SK-N-SH treated with all-trans-retinoic acid at 6 μM for 48 hours (cell line): ENCODE measurements around the gene NFIA.
A peak's percentile ranks its signal among the peaks of the same experiment; 100 is the strongest.

Source experiments
- ATAC-seq: fragments of 200-7000 bp; cut with Tn5 transposase; 3 replicates; pipeline ENCODE4 v1.9.1; 2020; ENCODE audit warnings: mild to moderate bottlenecking, moderate library complexity
- ARNTL ChIP-seq: fragments of 450-650 bp; formaldehyde crosslinking; IDR thresholded peaks from 2 replicates; pipeline ENCODE4 v1.5.0; 2020; ENCODE audit warnings: low read depth, mild to moderate bottlenecking, moderate library complexity, borderline replicate concordance
- BACH2 ChIP-seq: fragments of 250-450 bp; sonication (Bioruptor Pico); IDR thresholded peaks from 2 replicates; pipeline ENCODE4 v1.9.0; 2021; ENCODE audit warnings: mild to moderate bottlenecking, borderline replicate concordance
- CREB5 ChIP-seq: fragments of 250-450 bp; sonication (Bioruptor Pico); IDR thresholded peaks from 2 replicates; pipeline ENCODE4 v1.5.1; 2020; ENCODE audit warnings: low read depth, mild to moderate bottlenecking, moderate library complexity
- CSDC2 ChIP-seq: fragments of 250-450 bp; sonication (Bioruptor Pico); IDR thresholded peaks from 2 replicates; pipeline ENCODE4 v1.5.0; 2020; ENCODE audit warnings: mild to moderate bottlenecking, moderate library complexity
- ESRRG ChIP-seq: fragments of 250-450 bp; sonication (Bioruptor Pico); IDR thresholded peaks from 2 replicates; pipeline ENCODE4 v1.6.1; 2021; ENCODE audit warnings: mild to moderate bottlenecking
- GLIS3 ChIP-seq: fragments of 250-450 bp; sonication (Bioruptor Pico); IDR thresholded peaks from 2 replicates; pipeline ENCODE4 v1.5.0; 2020; ENCODE audit warnings: mild to moderate bottlenecking, moderate library complexity
- ISL1 ChIP-seq: fragments of 250-450 bp; sonication (Bioruptor Pico); IDR thresholded peaks from 2 replicates; pipeline ENCODE4 v2.1.2; 2022; ENCODE audit warnings: mild to moderate bottlenecking, moderate library complexity
- OSR1 ChIP-seq: fragments of 250-450 bp; sonication (Bioruptor Pico); IDR thresholded peaks from 2 replicates; pipeline ENCODE4 v1.8.0; 2022; ENCODE audit warnings: moderate library complexity, mild to moderate bottlenecking, inconsistent platforms
- PPARA ChIP-seq: fragments of 250-450 bp; sonication (Bioruptor Pico); IDR thresholded peaks from 2 replicates; pipeline ENCODE4 v1.5.0; 2020; ENCODE audit warnings: mild to moderate bottlenecking, borderline replicate concordance
- RARB ChIP-seq: fragments of 250-450 bp; sonication (Bioruptor Pico); IDR thresholded peaks from 2 replicates; pipeline ENCODE4 v1.8.0; 2021; ENCODE audit warnings: mild to moderate bottlenecking, moderate library complexity
- TCF4 ChIP-seq: fragments of 250-450 bp; sonication (Bioruptor Pico); IDR thresholded peaks from 2 replicates; pipeline ENCODE4 v1.8.0; 2021; ENCODE audit warnings: mild to moderate bottlenecking, moderate library complexity, borderline replicate concordance
- TOX ChIP-seq: fragments of 250-450 bp; sonication (Bioruptor Pico); IDR thresholded peaks from 2 replicates; pipeline ENCODE4 v1.8.0; 2021; ENCODE audit warnings: mild to moderate bottlenecking, moderate library complexity, borderline replicate concordance
- TSHZ2 ChIP-seq: fragments of 250-450 bp; sonication (Bioruptor Pico); IDR thresholded peaks from 2 replicates; pipeline ENCODE4 v1.5.0; 2020; ENCODE audit warnings: mild to moderate bottlenecking, moderate library complexity
- ZC3H10 ChIP-seq: fragments of 250-450 bp; sonication (Bioruptor Pico); IDR thresholded peaks from 2 replicates; pipeline ENCODE4 v1.5.1; 2021; ENCODE audit warnings: mild to moderate bottlenecking, moderate library complexity
- ZFP3 ChIP-seq: fragments of 250-450 bp; sonication (Bioruptor Pico); IDR thresholded peaks from 2 replicates; pipeline ENCODE4 v1.5.0; 2020; ENCODE audit warnings: mild to moderate bottlenecking, moderate library complexity
- ZFP30 ChIP-seq: fragments of 450-650 bp; formaldehyde crosslinking; IDR thresholded peaks from 2 replicates; pipeline ENCODE4 v1.5.0; 2022; ENCODE audit warnings: mild to moderate bottlenecking, moderate library complexity
- ZNF565 ChIP-seq: fragments of 450-650 bp; formaldehyde crosslinking; conservative IDR thresholded peaks from 2 replicates; pipeline ENCODE4 v1.5.0; 2020; ENCODE audit warnings: low read depth, mild to moderate bottlenecking, moderate library complexity
- ZNF70 ChIP-seq: fragments of 450-650 bp; formaldehyde crosslinking; IDR thresholded peaks from 2 replicates; pipeline ENCODE4 v1.5.0; 2020; ENCODE audit warnings: mild to moderate bottlenecking, moderate library complexity
- ZNF8 ChIP-seq: fragments of 450-650 bp; formaldehyde crosslinking; IDR thresholded peaks from 2 replicates; pipeline ENCODE4 v1.5.0; 2020; ENCODE audit warnings: mild to moderate bottlenecking, moderate library complexity
- TF ChIP-seq, protein P1 (sequence below): fragments of 250-450 bp; sonication (Bioruptor Pico); IDR thresholded peaks from 2 replicates; pipeline ENCODE4 v1.8.0; 2021; ENCODE audit warnings: low read depth, mild to moderate bottlenecking, moderate library complexity, borderline replicate concordance
- TF ChIP-seq, protein P2 (sequence below): fragments of 250-450 bp; sonication (Bioruptor Pico); IDR thresholded peaks from 2 replicates; pipeline ENCODE4 v1.8.0; 2020; ENCODE audit warnings: mild to moderate bottlenecking, moderate library complexity, borderline replicate concordance

NFIA gene

GRCh38 chr1:61117283-61117682 is 34.9 kb downstream of the NFIA start (continued):
- no peak for TF ChIP-seq BACH2 (CRISPR knock-in tag)
- TF ChIP-seq ZNF8 (CRISPR knock-in tag): no peak
- TF ChIP-seq, protein P1, sequence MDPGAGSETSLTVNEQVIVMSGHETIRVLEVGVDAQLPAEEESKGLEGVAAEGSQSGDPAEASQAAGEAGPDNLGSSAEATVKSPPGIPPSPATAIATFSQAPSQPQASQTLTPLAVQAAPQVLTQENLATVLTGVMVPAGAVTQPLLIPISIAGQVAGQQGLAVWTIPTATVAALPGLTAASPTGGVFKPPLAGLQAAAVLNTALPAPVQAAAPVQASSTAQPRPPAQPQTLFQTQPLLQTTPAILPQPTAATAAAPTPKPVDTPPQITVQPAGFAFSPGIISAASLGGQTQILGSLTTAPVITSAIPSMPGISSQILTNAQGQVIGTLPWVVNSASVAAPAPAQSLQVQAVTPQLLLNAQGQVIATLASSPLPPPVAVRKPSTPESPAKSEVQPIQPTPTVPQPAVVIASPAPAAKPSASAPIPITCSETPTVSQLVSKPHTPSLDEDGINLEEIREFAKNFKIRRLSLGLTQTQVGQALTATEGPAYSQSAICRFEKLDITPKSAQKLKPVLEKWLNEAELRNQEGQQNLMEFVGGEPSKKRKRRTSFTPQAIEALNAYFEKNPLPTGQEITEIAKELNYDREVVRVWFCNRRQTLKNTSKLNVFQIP (CRISPR knock-in tag): no peak
- TF ChIP-seq TOX (CRISPR knock-in tag): no peak
- TF ChIP-seq ZFP30 (CRISPR knock-in tag): no peak
- TF ChIP-seq ZFP3 (CRISPR knock-in tag): no peak
- TF ChIP-seq ESRRG (CRISPR knock-in tag): no peak
- TF ChIP-seq ZNF565: no peak
- TF ChIP-seq ARNTL (CRISPR knock-in tag): no peak
- no peak for TF ChIP-seq PPARA (CRISPR knock-in tag)
- TF ChIP-seq RARB (CRISPR knock-in tag): no peak

- no peak for ATAC-seq
These were observed 36.7 kb downstream of the NFIA start for GRCh38 chr1:61119085-61119484.

DNA sequence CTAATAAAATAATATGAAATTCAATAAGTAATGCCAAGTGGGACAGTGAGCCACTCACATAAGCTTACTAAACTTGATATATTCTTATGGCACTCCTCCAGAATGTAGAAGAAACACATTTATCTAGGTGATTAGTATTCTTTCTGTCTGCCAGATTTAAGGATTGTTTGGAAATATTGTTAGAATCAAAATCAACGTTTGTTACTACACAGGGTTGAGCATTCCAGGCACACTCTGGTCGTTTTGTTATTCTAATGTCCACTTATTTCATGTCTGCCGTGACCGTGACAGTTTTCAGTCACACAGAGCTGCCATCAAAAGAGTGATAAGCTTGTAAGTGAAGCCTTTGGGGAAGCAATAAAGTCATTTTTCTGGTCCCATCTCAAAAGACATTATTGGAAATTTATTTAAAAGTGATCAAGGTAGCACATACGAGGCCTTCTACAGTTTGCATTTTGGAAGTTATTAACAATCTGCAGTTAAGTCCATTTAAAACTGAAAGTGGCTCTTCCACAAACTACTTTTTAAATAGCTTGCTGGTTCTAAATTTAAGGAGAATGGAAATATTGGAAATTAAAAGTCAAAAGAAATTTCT is 38.0 kb downstream of the NFIA start:
- no peak for ATAC-seq
- TF ChIP-seq ISL1 (CRISPR knock-in tag) (0 out of 2 replicates have a peak, but pooled peaks have one; percentile 7), BACH2 (CRISPR knock-in tag) (no peak)

More at GRCh38 chr1:61119085-61119484, 36.7 kb downstream of the NFIA start:
- TF ChIP-seq CSDC2 (CRISPR knock-in tag) (no peak), BACH2 (CRISPR knock-in tag) (no peak), ZNF70 (CRISPR knock-in tag) (no peak), ISL1 (CRISPR knock-in tag) (0 out of 2 replicates have a peak, but pooled peaks have one; percentile 34)

DNA sequence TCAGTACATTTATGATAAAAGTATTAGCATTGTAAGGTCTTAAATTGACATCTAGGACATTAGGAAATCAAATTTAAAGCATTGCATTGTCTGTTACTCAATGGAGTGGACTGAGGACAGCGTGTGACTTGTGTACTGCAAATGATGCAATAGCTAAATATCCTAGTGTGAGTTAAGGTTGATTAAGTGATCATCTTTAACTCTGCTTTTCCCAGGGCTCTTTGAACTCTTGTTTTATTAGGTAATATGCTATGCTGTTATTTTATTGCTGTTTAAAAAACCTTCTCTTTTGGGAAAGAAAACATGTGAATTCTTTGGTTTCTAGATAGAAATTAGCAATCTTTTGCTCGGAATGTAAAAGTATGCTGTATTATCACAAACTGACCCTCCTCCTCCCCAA is 38.6 kb downstream of the NFIA start:
- TF ChIP-seq OSR1 (CRISPR knock-in tag): no peak
- TF ChIP-seq BACH2 (CRISPR knock-in tag): no peak
- TF ChIP-seq ESRRG (CRISPR knock-in tag): no peak
- TF ChIP-seq CSDC2 (CRISPR knock-in tag): no peak
- no peak for TF ChIP-seq TSHZ2 (CRISPR knock-in tag)
- TF ChIP-seq ISL1 (CRISPR knock-in tag): no peak
- no peak for TF ChIP-seq ARNTL (CRISPR knock-in tag)
- TF ChIP-seq TCF4 (CRISPR knock-in tag): no peak
- no peak for TF ChIP-seq GLIS3
- TF ChIP-seq, protein P1 (CRISPR knock-in tag): no peak
- TF ChIP-seq ZNF70 (CRISPR knock-in tag): no peak
- no peak for TF ChIP-seq ZNF565
- no peak for TF ChIP-seq ZC3H10 (CRISPR knock-in tag)
- TF ChIP-seq PPARA (CRISPR knock-in tag): no peak
- TF ChIP-seq CREB5 (CRISPR knock-in tag): no peak
- no peak for TF ChIP-seq ZFP3 (CRISPR knock-in tag)
- TF ChIP-seq, protein P2, sequence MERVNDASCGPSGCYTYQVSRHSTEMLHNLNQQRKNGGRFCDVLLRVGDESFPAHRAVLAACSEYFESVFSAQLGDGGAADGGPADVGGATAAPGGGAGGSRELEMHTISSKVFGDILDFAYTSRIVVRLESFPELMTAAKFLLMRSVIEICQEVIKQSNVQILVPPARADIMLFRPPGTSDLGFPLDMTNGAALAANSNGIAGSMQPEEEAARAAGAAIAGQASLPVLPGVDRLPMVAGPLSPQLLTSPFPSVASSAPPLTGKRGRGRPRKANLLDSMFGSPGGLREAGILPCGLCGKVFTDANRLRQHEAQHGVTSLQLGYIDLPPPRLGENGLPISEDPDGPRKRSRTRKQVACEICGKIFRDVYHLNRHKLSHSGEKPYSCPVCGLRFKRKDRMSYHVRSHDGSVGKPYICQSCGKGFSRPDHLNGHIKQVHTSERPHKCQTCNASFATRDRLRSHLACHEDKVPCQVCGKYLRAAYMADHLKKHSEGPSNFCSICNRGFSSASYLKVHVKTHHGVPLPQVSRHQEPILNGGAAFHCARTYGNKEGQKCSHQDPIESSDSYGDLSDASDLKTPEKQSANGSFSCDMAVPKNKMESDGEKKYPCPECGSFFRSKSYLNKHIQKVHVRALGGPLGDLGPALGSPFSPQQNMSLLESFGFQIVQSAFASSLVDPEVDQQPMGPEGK: no peak
- no peak for ATAC-seq
